Kidney (tissue), 14 donors: ENCODE data around the gene RAC3. TPM values are rescaled to one million over a fixed set of nuclear protein-coding genes. Genes with fewer than 3 reads are reported as not detected.

Experiments
- DNase-seq, 5 donors: peaks; one replicate each; pipeline ENCODE4 v3.0.0-alpha.2; 2013 to 2020
- FAIRE-seq: peaks from 2 replicates; lab custom pipeline; 2012; peaks lifted over from hg19 to GRCh38; lab: Jason Lieb, UNC
- H3K27ac ChIP-seq, 2 donors: one replicate each; pipeline ENCODE4 v1.7.0; 2013; ENCODE audit warnings: low read depth in 2 of 2, low read length in 2 of 2, inconsistent platforms in 1 of 2
- H3K27me3 ChIP-seq: one replicate; pipeline ENCODE4 v1.7.1; 2013; ENCODE audit warnings: low read length, inconsistent platforms; ENCODE audit not compliant: control insufficient read depth, insufficient read depth
- H3K36me3 ChIP-seq, 3 donors: one replicate each; pipeline versions ENCODE4 v1.7.0 to v1.7.1; 2013; ENCODE audit warnings: low read length in 3 of 3, control low read depth in 1 of 3, inconsistent platforms in 1 of 3; ENCODE audit not compliant: insufficient read depth in 3 of 3, control insufficient read depth in 2 of 3
- H3K4me1 ChIP-seq, 3 donors: one replicate each; pipeline versions ENCODE4 v1.7.0 to v1.7.1; 2013; ENCODE audit warnings: low read length in 3 of 3, inconsistent platforms in 1 of 3, low read depth in 1 of 3; ENCODE audit not compliant: control insufficient read depth in 2 of 3, insufficient read depth in 2 of 3
- H3K4me3 ChIP-seq, 3 donors: one replicate each; pipeline versions ENCODE4 v1.7.0 to v1.8.1; 2013; ENCODE audit warnings: low read length in 3 of 3, control low read depth in 1 of 3, inconsistent platforms in 1 of 3
- H3K9ac ChIP-seq, 3 donors: one replicate each; pipeline versions ENCODE4 v1.7.0 to v1.7.1; 2013; ENCODE audit warnings: low read length in 3 of 3, control low read depth in 1 of 3, inconsistent platforms in 1 of 3
- H3K9me3 ChIP-seq, 3 donors: one replicate each; pipeline versions ENCODE4 v1.7.0 to v1.7.1; 2013; ENCODE audit warnings: low read length in 3 of 3, control low read depth in 1 of 3, inconsistent platforms in 1 of 3; ENCODE audit not compliant: control insufficient read depth in 2 of 3, insufficient read depth in 1 of 3
- CTCF ChIP-seq: IDR thresholded peaks from 3 replicates; pipeline ENCODE4 v1.5.1; 2012; ENCODE audit warnings: mild to moderate bottlenecking, moderate library complexity, borderline replicate concordance; ENCODE audit not compliant: insufficient read depth; ENCODE audit errors: extremely low read depth
- intact Hi-C: fragments of 100-400 bp; cut with DNase I; formaldehyde crosslinking; loops from one replicate; pipeline ENCODE4 v1.11.1; 2022
- polyA plus RNA-seq: library from polyadenylated mRNA; stranded (reverse); fragments of 350-450 nt; fragmentation: Illumina TruSeq; extraction: RNeasy Lipid Tissue Mini Kit (QIAGEN cat#74804); gene quantifications from one replicate; pipeline ENCODE4 v1.2.3, GENCODE V29; 2014; ENCODE audit warnings: low read depth, low replicate concordance; ENCODE audit not compliant: insufficient read depth
- total RNA-seq: library from RNA; stranded (reverse); fragmentation: NEBNext Ultra II Directional; extraction: Animal tissue kit (Norgen Biotek cat#: 25700); gene quantifications from one replicate; pipeline ENCODE4 v1.2.1, GENCODE V29; 2021
- donor health status: control.
- donor health status: control.
- donor health status: control.
- donor health status: control.
- donor health status: control.
- donor health status: DM: yes; HTN: yes; CAD: no.
- donor health status: Normal renal cell carcinoma (clear cell type).

The RAC3 gene
- total and polyA plus RNA-seq, 2 donors from 2014 or later: 2.6 to 13.1 TPM

- FAIRE-seq: no peak
- no peaks in the 10 kb centered on the region for H3K9me3 ChIP-seq
- H3K36me3 ChIP-seq: peaks cover 0 to 8% (median 2%) of the 10 kb centered on the region in 3 donors
- H3K27me3 ChIP-seq: no peaks in the 10 kb centered on the region
- H3K27ac ChIP-seq: no peak overlapping the region
- no peak overlapping the region for H3K4me3 ChIP-seq
- intact Hi-C loops: no loop called here
- H3K9ac ChIP-seq: no peak overlapping the region
- no peak for TF ChIP-seq CTCF
- no peaks in the 10 kb centered on the region for H3K4me1 ChIP-seq
- no peak for DNase-seq
These were observed 47.7 kb downstream of the RAC3 start for GRCh38 chr17:82079001-82079677.

DNA sequence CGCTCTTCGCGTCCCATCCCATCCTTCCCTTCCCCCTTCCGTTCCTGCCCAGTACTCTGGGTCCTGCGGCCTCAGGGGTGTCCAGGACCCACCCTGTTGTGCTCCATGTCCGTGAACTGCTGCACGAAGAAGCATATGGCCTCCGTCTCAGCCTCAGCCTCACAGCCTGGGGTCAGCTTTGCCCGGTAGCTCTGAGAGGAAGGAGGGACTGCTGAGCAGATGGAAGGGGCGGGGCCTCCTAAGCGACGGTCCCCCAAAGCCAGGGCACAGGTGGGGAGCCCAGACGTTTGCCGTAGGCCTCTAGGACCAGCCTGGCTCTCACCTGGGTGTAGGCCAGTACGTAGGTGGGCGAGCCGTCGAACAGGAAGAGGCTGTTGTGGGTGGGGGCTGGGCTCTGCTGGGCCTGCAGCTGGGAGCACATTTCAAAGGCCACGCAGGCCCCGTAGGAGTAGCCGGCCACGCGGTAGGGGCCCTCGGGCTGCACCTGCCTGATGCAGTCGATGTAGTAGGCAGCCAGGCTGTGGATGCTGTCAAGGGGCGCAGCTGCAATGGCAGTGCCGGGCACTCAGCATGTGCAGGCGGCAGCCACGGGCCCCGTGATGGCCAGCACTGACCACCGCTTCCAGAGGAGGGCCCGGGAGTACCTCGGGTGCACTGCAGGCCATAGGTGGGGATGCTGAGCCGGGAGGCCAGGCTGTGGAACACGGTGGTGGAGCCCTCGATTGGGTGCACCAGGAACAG is 48.7 kb downstream of the RAC3 start:
- intact Hi-C loops: no loop called here
- Histone ChIP-seq H3K36me3 (peaks cover 0 to 11% (median 2%) of the 10 kb centered on the region in 3 donors), H3K4me1 (no peaks in the 10 kb centered on the region), H3K27me3 (no peaks in the 10 kb centered on the region), H3K9ac (no peak overlapping the region), H3K9me3 (no peaks in the 10 kb centered on the region), H3K27ac (no peak overlapping the region), H3K4me3 (no peak overlapping the region)
- FAIRE-seq (no peak), DNase-seq (no peak)
- TF ChIP-seq CTCF: no peak

DNA sequence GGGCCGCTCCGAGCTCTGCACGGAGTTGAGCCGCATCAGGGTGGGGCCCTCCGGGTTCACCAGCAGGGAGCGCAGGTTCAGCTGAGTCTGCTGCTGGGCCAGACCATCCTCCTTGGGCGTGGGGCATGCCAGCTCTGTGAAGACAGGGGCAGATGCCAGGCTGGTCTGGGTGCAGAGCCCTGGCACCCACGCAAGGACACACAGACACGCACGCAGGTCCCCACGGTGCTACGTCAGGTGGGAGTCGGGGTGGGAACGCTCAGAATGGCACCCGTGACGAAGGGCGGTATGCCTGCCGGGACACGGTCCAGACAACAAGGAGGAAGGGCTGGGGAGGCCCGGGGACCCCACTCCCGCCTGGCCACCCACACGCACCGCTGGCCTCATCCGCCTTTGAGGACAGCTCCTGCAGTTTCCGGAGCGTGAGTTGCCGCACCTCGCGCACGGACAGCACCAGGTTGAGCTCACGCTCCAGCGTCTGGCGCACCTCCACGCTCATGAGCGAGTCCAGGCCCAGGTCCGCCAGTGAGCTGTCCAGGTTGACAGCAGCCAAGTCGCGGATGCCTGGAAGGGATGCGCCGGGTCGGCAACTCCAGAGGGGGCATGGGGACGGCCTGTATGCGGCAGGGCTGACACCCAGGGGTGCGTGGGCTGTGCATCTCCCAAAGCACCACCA is 49.4 kb downstream of the RAC3 start:
- DNase-seq (no peak), FAIRE-seq (no peak)
- TF ChIP-seq CTCF: no peak
- intact Hi-C loops: no loop called here
- H3K36me3 ChIP-seq: peaks cover 0 to 11% (median 2%) of the 10 kb centered on the region in 3 donors
- H3K4me1 ChIP-seq: no peaks in the 10 kb centered on the region
- no peak overlapping the region for H3K27ac ChIP-seq
- H3K27me3 ChIP-seq: no peaks in the 10 kb centered on the region
- no peaks in the 10 kb centered on the region for H3K9me3 ChIP-seq
- H3K4me3 ChIP-seq: no peak overlapping the region
- no peak overlapping the region for H3K9ac ChIP-seq
